ENCODE measurements around the gene UBE2N.

The UBE2N gene

GRCh38 chr12:93447555-93448290, 6.0 kb upstream of the UBE2N start:
- no peak overlapping the region for H3K14ac ChIP-seq (ENCODE audit: low read length in 2 of 2)
- H3K4me3 ChIP-seq (ENCODE audit: insufficient read depth in 1 of 2, low read depth in 1 of 2, low read length in 2 of 2): no peak overlapping the region
- H2BK5ac ChIP-seq (ENCODE audit: low read depth, low read length, poor library complexity, severe bottlenecking): no peak overlapping the region
- H3K9me3 ChIP-seq (ENCODE audit: control insufficient read depth, low read length): no peaks in the 10 kb centered on the region
- H3K18ac ChIP-seq (ENCODE audit: low read depth in 1 of 2, low read length in 2 of 2): no peak overlapping the region
- H3K4ac ChIP-seq (ENCODE audit: low read depth in 1 of 2, low read length in 2 of 2): no peak overlapping the region
- WGBS: 59% methylated on average over 4 of the region's 4 CpGs
- no peaks in the 10 kb centered on the region for H3K4me1 ChIP-seq (ENCODE audit: control insufficient read depth, insufficient read depth, low read depth, low read length)
- no peak overlapping the region for H3K9ac ChIP-seq (ENCODE audit: low read length)
- no peaks in the 10 kb centered on the region for H3K27me3 ChIP-seq (ENCODE audit: control insufficient read depth in 1 of 2, insufficient read depth in 1 of 2, low read length in 2 of 2)
- no peak overlapping the region for H2AK5ac ChIP-seq (ENCODE audit: low read length, severe bottlenecking)
- no peaks in the 10 kb centered on the region for H3K79me1 ChIP-seq (replicated peaks; ENCODE audit: low read length, poor library complexity, severe bottlenecking)
- no peak overlapping the region for H3K27ac ChIP-seq (ENCODE audit: low read length, poor library complexity, severe bottlenecking)
- H2BK15ac ChIP-seq (ENCODE audit: low read depth, poor library complexity, severe bottlenecking): no peak overlapping the region
- no peak overlapping the region for H2BK120ac ChIP-seq (ENCODE audit: low read depth, low read length)
- H2AFZ ChIP-seq (ENCODE audit: low read depth, low read length): no peak overlapping the region
- no peak overlapping the region for H2BK12ac ChIP-seq (ENCODE audit: low read length in 2 of 2)
- no peak overlapping the region for H3K23ac ChIP-seq (ENCODE audit: low read length in 2 of 2)
- H3K4me2 ChIP-seq (ENCODE audit: low read length, poor library complexity, severe bottlenecking): no peak overlapping the region
- no peak overlapping the region for H4K8ac ChIP-seq (ENCODE audit: low read length)
- H4K91ac ChIP-seq (ENCODE audit: low read length): no peak overlapping the region
- no peaks in the 10 kb centered on the region for H3K36me3 ChIP-seq (ENCODE audit: control insufficient read depth in 1 of 2, insufficient read depth in 2 of 2, low read depth in 1 of 2, low read length in 2 of 2)
- DNase-seq: no peak

GRCh38 chr12:93443576-93443975, 1.8 kb upstream of the UBE2N start:
- no peak overlapping the region for H3K27ac ChIP-seq (ENCODE audit: low read length, poor library complexity, severe bottlenecking)
- H2BK120ac ChIP-seq (ENCODE audit: low read depth, low read length): no peak overlapping the region
- no peaks in the 10 kb centered on the region for H3K27me3 ChIP-seq (ENCODE audit: control insufficient read depth in 1 of 2, insufficient read depth in 1 of 2, low read length in 2 of 2)
- H2BK12ac ChIP-seq (ENCODE audit: low read length in 2 of 2): no peak overlapping the region
- no peak overlapping the region for H3K9ac ChIP-seq (ENCODE audit: low read length)
- no peak for DNase-seq
- no peaks in the 10 kb centered on the region for H3K9me3 ChIP-seq (ENCODE audit: control insufficient read depth, low read length)
- H3K4me2 ChIP-seq (ENCODE audit: low read length, poor library complexity, severe bottlenecking): no peak overlapping the region
- no peak overlapping the region for H2BK5ac ChIP-seq (ENCODE audit: low read depth, low read length, poor library complexity, severe bottlenecking)
- 93% methylated on average over 4 of the region's 4 CpGs for WGBS
- no peak overlapping the region for H2AFZ ChIP-seq (ENCODE audit: low read depth, low read length)
- no peak overlapping the region for H3K23ac ChIP-seq (ENCODE audit: low read length in 2 of 2)
- H2BK15ac ChIP-seq (ENCODE audit: low read depth, poor library complexity, severe bottlenecking): no peak overlapping the region
- H2AK5ac ChIP-seq (ENCODE audit: low read length, severe bottlenecking): no peak overlapping the region
- H3K4me1 ChIP-seq (ENCODE audit: control insufficient read depth, insufficient read depth, low read depth, low read length): peaks cover 4% of the 10 kb centered on the region
- no peaks in the 10 kb centered on the region for H3K36me3 ChIP-seq (ENCODE audit: control insufficient read depth in 1 of 2, insufficient read depth in 2 of 2, low read depth in 1 of 2, low read length in 2 of 2)
- no peak overlapping the region for H3K4ac ChIP-seq (ENCODE audit: low read depth in 1 of 2, low read length in 2 of 2)
- no peak overlapping the region for H4K91ac ChIP-seq (ENCODE audit: low read length)
- no peak overlapping the region for H3K14ac ChIP-seq (ENCODE audit: low read length in 2 of 2)
- H3K4me3 ChIP-seq (ENCODE audit: insufficient read depth in 1 of 2, low read depth in 1 of 2, low read length in 2 of 2): no peak overlapping the region
- no peak overlapping the region for H3K18ac ChIP-seq (ENCODE audit: low read depth in 1 of 2, low read length in 2 of 2)
- no peak overlapping the region for H4K8ac ChIP-seq (ENCODE audit: low read length)
- H3K79me1 ChIP-seq (replicated peaks; ENCODE audit: low read length, poor library complexity, severe bottlenecking): no peaks in the 10 kb centered on the region

- Histone ChIP-seq H3K23ac (ENCODE audit: low read length in 2 of 2) (peak overlapping the region in 1 of 2 experiments; percentile 66), H3K27ac (ENCODE audit: low read length, poor library complexity, severe bottlenecking) (peak overlapping the region; percentile 74), H3K36me3 (ENCODE audit: control insufficient read depth in 1 of 2, insufficient read depth in 2 of 2, low read depth in 1 of 2, low read length in 2 of 2) (no peaks in the 10 kb centered on the region), H2BK120ac (ENCODE audit: low read depth, low read length) (no peak overlapping the region), H2BK15ac (ENCODE audit: low read depth, poor library complexity, severe bottlenecking) (no peak overlapping the region), H3K14ac (ENCODE audit: low read length in 2 of 2) (no peak overlapping the region), H2AFZ (ENCODE audit: low read depth, low read length) (peak overlapping the region; percentile 80), H3K9me3 (ENCODE audit: control insufficient read depth, low read length) (no peaks in the 10 kb centered on the region), H4K8ac (ENCODE audit: low read length) (peak overlapping the region; percentile 92), H3K4me2 (ENCODE audit: low read length, poor library complexity, severe bottlenecking) (peak overlapping the region; percentile 72), H3K79me1 (replicated peaks; ENCODE audit: low read length, poor library complexity, severe bottlenecking) (no peaks in the 10 kb centered on the region), H3K4me1 (ENCODE audit: control insufficient read depth, insufficient read depth, low read depth, low read length) (peaks cover 4% of the 10 kb centered on the region), H4K91ac (ENCODE audit: low read length) (peak overlapping the region; percentile 66), H2BK5ac (ENCODE audit: low read depth, low read length, poor library complexity, severe bottlenecking) (no peak overlapping the region), H3K18ac (ENCODE audit: low read depth in 1 of 2, low read length in 2 of 2) (peak overlapping the region; percentile 13 to 78), H3K4ac (ENCODE audit: low read depth in 1 of 2, low read length in 2 of 2) (no peak overlapping the region), H2AK5ac (ENCODE audit: low read length, severe bottlenecking) (no peak overlapping the region), H3K27me3 (ENCODE audit: control insufficient read depth in 1 of 2, insufficient read depth in 1 of 2, low read length in 2 of 2) (no peaks in the 10 kb centered on the region), H2BK12ac (ENCODE audit: low read length in 2 of 2) (no peak overlapping the region), H3K4me3 (ENCODE audit: insufficient read depth in 1 of 2, low read depth in 1 of 2, low read length in 2 of 2) (peak overlapping the region; percentile 72 to 99), H3K9ac (ENCODE audit: low read length) (peak overlapping the region; percentile 97)
- 4% methylated on average over 17 of the region's 19 CpGs for WGBS
- peak; percentile 30 for DNase-seq
These were observed 929 bp upstream of the UBE2N start for GRCh38 chr12:93442411-93443340.

GRCh38 chr12:93441081-93441616, 598 bp downstream of the UBE2N start:
- Histone ChIP-seq H3K27ac (ENCODE audit: low read length, poor library complexity, severe bottlenecking) (no peak overlapping the region), H4K8ac (ENCODE audit: low read length) (peak overlapping the region; percentile 98), H3K4me3 (ENCODE audit: insufficient read depth in 1 of 2, low read depth in 1 of 2, low read length in 2 of 2) (peak overlapping the region; percentile 99), H3K79me1 (replicated peaks; ENCODE audit: low read length, poor library complexity, severe bottlenecking) (no peaks in the 10 kb centered on the region), H2AFZ (ENCODE audit: low read depth, low read length) (peak overlapping the region; percentile 72), H2BK5ac (ENCODE audit: low read depth, low read length, poor library complexity, severe bottlenecking) (peak overlapping the region; percentile 36), H2BK120ac (ENCODE audit: low read depth, low read length) (peak overlapping the region; percentile 93), H2AK5ac (ENCODE audit: low read length, severe bottlenecking) (no peak overlapping the region), H3K4me2 (ENCODE audit: low read length, poor library complexity, severe bottlenecking) (peak overlapping the region; percentile 78), H2BK12ac (ENCODE audit: low read length in 2 of 2) (no peak overlapping the region), H3K18ac (ENCODE audit: low read depth in 1 of 2, low read length in 2 of 2) (peak overlapping the region; percentile 96 to 100), H3K23ac (ENCODE audit: low read length in 2 of 2) (peak overlapping the region; percentile 23 to 31), H3K36me3 (ENCODE audit: control insufficient read depth in 1 of 2, insufficient read depth in 2 of 2, low read depth in 1 of 2, low read length in 2 of 2) (no peaks in the 10 kb centered on the region), H3K9ac (ENCODE audit: low read length) (peak overlapping the region; percentile 97), H3K9me3 (ENCODE audit: control insufficient read depth, low read length) (no peaks in the 10 kb centered on the region), H2BK15ac (ENCODE audit: low read depth, poor library complexity, severe bottlenecking) (no peak overlapping the region), H3K4me1 (ENCODE audit: control insufficient read depth, insufficient read depth, low read depth, low read length) (peaks cover 6% of the 10 kb centered on the region), H4K91ac (ENCODE audit: low read length) (peak overlapping the region; percentile 97), H3K4ac (ENCODE audit: low read depth in 1 of 2, low read length in 2 of 2) (peak overlapping the region; percentile 73 to 85), H3K14ac (ENCODE audit: low read length in 2 of 2) (peak overlapping the region in 1 of 2 experiments; percentile 87), H3K27me3 (ENCODE audit: control insufficient read depth in 1 of 2, insufficient read depth in 1 of 2, low read length in 2 of 2) (no peaks in the 10 kb centered on the region)
- 1% methylated on average over 33 of the region's 55 CpGs for WGBS
- peak; percentile 39 for DNase-seq
